Stimulated activated CD8-positive, alpha-beta memory T cell treated with anti-CD3 and anti-CD28 coated beads, Interleukin-4, amount 100 ng/mL, for 1 hour (primary cell): ENCODE data around the gene CSGALNACT2.
"Not testable (repeated sequence)": the region's sequence is repeated elsewhere in the genome, so short reads cannot be mapped to it uniquely, and the experiment has no call there.

Experiments
- DNase-seq, 2 donors: peaks; one replicate each; pipeline ENCODE4 v3.0.0-alpha.2; 2020; ENCODE audit warnings: low read depth in 2 of 2, low spot score in 1 of 2

CSGALNACT2 gene

GRCh38 chr10:43183764-43184163, 45.5 kb downstream of the CSGALNACT2 start:
- DNase-seq: not testable (repeated sequence)

GRCh38 chr10:43186150-43186549, 47.9 kb downstream of the CSGALNACT2 start:
- DNase-seq: no peak

GRCh38 chr10:43187213-43187612, 49.0 kb downstream of the CSGALNACT2 start:
- DNase-seq: no peak

GRCh38 chr10:43188702-43189101, 50.5 kb downstream of the CSGALNACT2 start:
- DNase-seq: no peak

- no peak for DNase-seq
These were observed 52.0 kb downstream of the CSGALNACT2 start for GRCh38 chr10:43190289-43190688.

GRCh38 chr10:43190775-43191174, 52.5 kb downstream of the CSGALNACT2 start:
- no peak for DNase-seq

- DNase-seq: no peak
These were observed 54.6 kb downstream of the CSGALNACT2 start for GRCh38 chr10:43192884-43193283.

GRCh38 chr10:43193496-43194080, 55.3 kb downstream of the CSGALNACT2 start:
- DNase-seq: no peak

- DNase-seq: no peak
These were observed 56.0 kb downstream of the CSGALNACT2 start for GRCh38 chr10:43194266-43194665.

GRCh38 chr10:43194859-43195258, 56.6 kb downstream of the CSGALNACT2 start:
- DNase-seq: no peak

- no peak for DNase-seq
These were observed 57.3 kb downstream of the CSGALNACT2 start for GRCh38 chr10:43195557-43195956.

- DNase-seq: no peak
These were observed 58.1 kb downstream of the CSGALNACT2 start for GRCh38 chr10:43196131-43196980.

GRCh38 chr10:43196981-43197833, 59.0 kb downstream of the CSGALNACT2 start:
- DNase-seq: no peak

- no peak for DNase-seq
These were observed 59.8 kb downstream of the CSGALNACT2 start for GRCh38 chr10:43197834-43198681.

GRCh38 chr10:43198682-43199005, 60.4 kb downstream of the CSGALNACT2 start:
- no peak for DNase-seq

- DNase-seq: no peak
These were observed 60.9 kb downstream of the CSGALNACT2 start for GRCh38 chr10:43199088-43199683.

- DNase-seq: no peak
These were observed 61.7 kb downstream of the CSGALNACT2 start for GRCh38 chr10:43199684-43200537.

GRCh38 chr10:43200538-43201390, 62.5 kb downstream of the CSGALNACT2 start:
- no peak for DNase-seq
